ENCODE results near the gene GPR137B. TPM values are rescaled to one million over a fixed set of nuclear protein-coding genes. Genes with fewer than 3 reads are reported as not detected.

The GPR137B gene
- total and polyA plus RNA-seq, 7 donors: 0.60 to 1.9 (median 1.5) TPM

GRCh38 chr1:236098267-236098666, 44.1 kb upstream of the GPR137B start:
- ATAC-seq (no peak), DNase-seq (no peak)
- intact Hi-C loops (cut with DNase I): no loop called here
- WGBS, 3 donors: 96 to 100% (median 100%) methylated on average over 1 of the region's 1 CpG
- Histone ChIP-seq H3K27me3 (ENCODE audit: insufficient read depth in 3 of 3, low read length in 2 of 3) (peaks cover 0 to 20% (median 0%) of the 10 kb centered on the region in 3 donors), H3K9me3 (no peaks in the 10 kb centered on the region), H3K36me3 (ENCODE audit: insufficient read depth in 1 of 2, low read depth in 1 of 2) (no peaks in the 10 kb centered on the region), H3K4me3 (no peak overlapping the region), H3K4me1 (no peaks in the 10 kb centered on the region), H3K27ac (no peak overlapping the region)
- TF ChIP-seq CTCF (IDR thresholded peaks at IDR 0.05): no peak

GRCh38 chr1:236099355-236099974, 42.9 kb upstream of the GPR137B start:
- H3K9me3 ChIP-seq: no peaks in the 10 kb centered on the region
- H3K36me3 ChIP-seq (ENCODE audit: insufficient read depth in 1 of 2, low read depth in 1 of 2): no peaks in the 10 kb centered on the region
- intact Hi-C loops (cut with DNase I): no loop called here
- 17 to 20% (median 18%) methylated on average over 12 of the region's 12 CpGs for WGBS, 3 donors
- TF ChIP-seq CTCF (IDR thresholded peaks at IDR 0.05): no peak
- peaks cover 0 to 14% (median 0%) of the 10 kb centered on the region in 3 donors for H3K27me3 ChIP-seq (ENCODE audit: insufficient read depth in 3 of 3, low read length in 2 of 3)
- no peak overlapping the region for H3K27ac ChIP-seq
- no peak for ATAC-seq
- no peak overlapping the region for H3K4me3 ChIP-seq
- DNase-seq: no peak
- no peaks in the 10 kb centered on the region for H3K4me1 ChIP-seq

- Histone ChIP-seq H3K4me1 (no peaks in the 10 kb centered on the region), H3K27ac (no peak overlapping the region), H3K9me3 (no peaks in the 10 kb centered on the region), H3K27me3 (ENCODE audit: insufficient read depth in 3 of 3, low read length in 2 of 3) (peaks cover 0 to 14% (median 0%) of the 10 kb centered on the region in 3 donors), H3K4me3 (no peak overlapping the region), H3K36me3 (ENCODE audit: insufficient read depth in 1 of 2, low read depth in 1 of 2) (no peaks in the 10 kb centered on the region)
- no peak for ATAC-seq
- WGBS, 3 donors: 89 to 93% (median 90%) methylated on average over 15 of the region's 15 CpGs
- no peak for TF ChIP-seq CTCF (IDR thresholded peaks at IDR 0.05)
- intact Hi-C loops (cut with DNase I): loop anchor here (5.0 to 10.0 kb wide), 5 partner anchors 184 to 1464 kb away; partner anchors contain the start of genes ERO1B (in 1 of the 2) and LGALS8 (in 1 of the 2)
- no peak for DNase-seq
Observed at GRCh38 chr1:236100799-236101198, 41.5 kb upstream of the GPR137B start.

- no peak for DNase-seq
- WGBS, 3 donors: 86 to 91% (median 90%) methylated on average over 10 of the region's 10 CpGs
- ATAC-seq: no peak
- Histone ChIP-seq H3K9me3 (no peaks in the 10 kb centered on the region), H3K4me3 (no peak overlapping the region), H3K27me3 (ENCODE audit: insufficient read depth in 3 of 3, low read length in 2 of 3) (peaks cover 0 to 14% (median 0%) of the 10 kb centered on the region in 3 donors), H3K4me1 (no peaks in the 10 kb centered on the region), H3K36me3 (ENCODE audit: insufficient read depth in 1 of 2, low read depth in 1 of 2) (no peaks in the 10 kb centered on the region), H3K27ac (no peak overlapping the region)
- intact Hi-C loops (cut with DNase I): loop anchor here (5.0 to 10.0 kb wide), 5 partner anchors 183 to 1463 kb away; partner anchors contain the start of genes ERO1B (in 1 of the 2) and LGALS8 (in 1 of the 2)
- TF ChIP-seq CTCF (IDR thresholded peaks at IDR 0.05): no peak
Observed at GRCh38 chr1:236101233-236102200, 40.8 kb upstream of the GPR137B start.
